Non-pigmented ciliary epithelial cell (primary cell): Measurements from ENCODE around the gene CPN2.

Source experiments
- DNase-seq: peaks from one replicate; pipeline ENCODE4 v3.0.0-alpha.2; 2010; ENCODE audit warnings: low read depth

The CPN2 gene

GRCh38 chr3:194381460-194381875 lies 30.3 kb upstream of the CPN2 start:
- DNase-seq = no peak

GRCh38 chr3:194380326-194380725 lies 29.2 kb upstream of the CPN2 start:
- no peak for DNase-seq

- DNase-seq = no peak
Observed at GRCh38 chr3:194379651-194380050, 28.5 kb upstream of the CPN2 start.

- no peak for DNase-seq
Observed at GRCh38 chr3:194379231-194379630, 28.1 kb upstream of the CPN2 start.

GRCh38 chr3:194377708-194378107 lies 26.6 kb upstream of the CPN2 start:
- no peak for DNase-seq

- no peak for DNase-seq
Observed at GRCh38 chr3:194376241-194376560, 25.1 kb upstream of the CPN2 start.

GRCh38 chr3:194375473-194376240 lies 24.5 kb upstream of the CPN2 start:
- no peak for DNase-seq

GRCh38 chr3:194374935-194375334 lies 23.8 kb upstream of the CPN2 start:
- DNase-seq = no peak

- no peak for DNase-seq
Observed at GRCh38 chr3:194373899-194374298, 22.8 kb upstream of the CPN2 start.

GRCh38 chr3:194373028-194373427 lies 21.9 kb upstream of the CPN2 start:
- no peak for DNase-seq

- no peak for DNase-seq
Observed at GRCh38 chr3:194370753-194371152, 19.6 kb upstream of the CPN2 start.

- DNase-seq = no peak
Observed at GRCh38 chr3:194369522-194370279, 18.6 kb upstream of the CPN2 start, which contains the start of gene LRRC15. Gene LRRC15 (minus strand): TSS chr3:194369743. CDS start chr3:194361043, 8,700 bp downstream.

GRCh38 chr3:194368918-194369317 lies 17.8 kb upstream of the CPN2 start:
- DNase-seq = no peak

GRCh38 chr3:194367992-194368841 lies 17.1 kb upstream of the CPN2 start:
- DNase-seq = no peak

- DNase-seq = no peak
Observed at GRCh38 chr3:194365978-194366490, 14.9 kb upstream of the CPN2 start.

- DNase-seq = no peak
Observed at GRCh38 chr3:194365526-194365925, 14.4 kb upstream of the CPN2 start.

GRCh38 chr3:194364652-194365434 lies 13.7 kb upstream of the CPN2 start:
- no peak for DNase-seq

GRCh38 chr3:194364314-194364651 lies 13.2 kb upstream of the CPN2 start:
- no peak for DNase-seq

- no peak for DNase-seq
Observed at GRCh38 chr3:194360568-194360967, 9.4 kb upstream of the CPN2 start.

GRCh38 chr3:194357681-194358080 lies 6.6 kb upstream of the CPN2 start:
- DNase-seq = no peak

- DNase-seq = no peak
Observed at GRCh38 chr3:194355379-194355778, 4.3 kb upstream of the CPN2 start.

GRCh38 chr3:194354315-194354714 lies 3.2 kb upstream of the CPN2 start:
- DNase-seq = no peak
